HCT116 (cell line): ENCODE data around the gene SPACA5.

Source experiments
- CEBPB ChIP-seq: IDR thresholded peaks from 2 replicates; pipeline ENCODE4 v1.6.1; 2012; ENCODE audit warnings: low read depth
- CTCF ChIP-seq, 3 experiments: fragments of 200-600 bp in 1 of 3; sonication (generic) in 1 of 3; IDR thresholded peaks in 2 of 3; conservative IDR thresholded peaks in 1 of 3; 2 replicates each; pipeline ENCODE4 v1.5.1; 2012 to 2017; ENCODE audit warnings: low read depth in 2 of 3, low read length in 2 of 3, antibody characterized with exemption in 1 of 3, borderline replicate concordance in 1 of 3, control low read depth in 1 of 3, mild to moderate bottlenecking in 1 of 3, mixed read lengths in 1 of 3, mixed run types in 1 of 3, moderate library complexity in 1 of 3; ENCODE audit not compliant: insufficient read depth in 1 of 3
- EZH2phosphoT487 ChIP-seq: fragments of 200-600 bp; IDR thresholded peaks from 2 replicates; pipeline ENCODE4 v1.6.1; 2018; ENCODE audit warnings: antibody characterized with exemption, borderline replicate concordance
- MAX ChIP-seq: IDR thresholded peaks from 2 replicates; pipeline ENCODE4 v1.6.1; 2012
- POLR2A ChIP-seq: IDR thresholded peaks from 2 replicates; pipeline ENCODE4 v1.7.0; 2011; ENCODE audit warnings: borderline replicate concordance; ENCODE audit not compliant: insufficient read depth, insufficient read length; ENCODE audit errors: extremely low read depth
- RAD21 ChIP-seq: IDR thresholded peaks from 2 replicates; pipeline ENCODE4 v1.6.1; 2012; ENCODE audit warnings: low read depth, mild to moderate bottlenecking
- REST ChIP-seq: IDR thresholded peaks from 2 replicates; pipeline ENCODE4 v1.6.1; 2012; ENCODE audit warnings: low read depth
- ZNF274 ChIP-seq: fragments of 200-500 bp; sonication (Bioruptor generic); IDR thresholded peaks from 2 replicates; pipeline ENCODE4 v1.6.1; 2014; ENCODE audit warnings: mild to moderate bottlenecking, low read depth, low read length, inconsistent platforms

- TF ChIP-seq POLR2A (no peak), CTCF (IDR thresholded peaks at IDR 0.05 in 2 of 3, conservative IDR thresholded peaks at IDR 0.05 in 1 of 3; ENCODE audit: borderline replicate concordance in 1 of 3, insufficient read depth in 1 of 3, low read depth in 2 of 3, low read length in 2 of 3) (no peak), MAX (no peak), CEBPB (no peak), EZH2phosphoT487 (no peak), ZNF274 (no peak), RAD21 (no peak), REST (no peak)
Observed at GRCh38 chrX:48022100-48022499, 15.3 kb downstream of the SPACA5 start.
